Activated CD4-positive, alpha-beta T cell treated with anti-CD3 and anti-CD28 coated beads for 1 hour (primary cell): ENCODE data around the gene SKI.

Experiments used
- DNase-seq: peaks from one replicate; pipeline ENCODE4 v3.0.0-alpha.2; 2020

The SKI gene

GRCh38 chr1:2358072-2358471 lies 130.0 kb downstream of the SKI start:
- DNase-seq: no peak

- DNase-seq: no peak
Measured at GRCh38 chr1:2358651-2359640, 130.8 kb downstream of the SKI start.
